H1 (cell line): ENCODE measurements around the gene SYNDIG1. TPM values are rescaled to one million over a fixed set of nuclear protein-coding genes. Genes with fewer than 3 reads are reported as not detected.

Source experiments
- CREB1 ChIP-seq: IDR thresholded peaks from 2 replicates; pipeline ENCODE4 v1.6.1; 2012; ENCODE audit warnings: inconsistent platforms
- TCF12 ChIP-seq: IDR thresholded peaks from 2 replicates; pipeline ENCODE4 v1.6.1; 2011; ENCODE audit warnings: low read depth, mild to moderate bottlenecking, low read length
- polyA plus RNA-seq, 7 experiments: library from polyadenylated mRNA; depleted of rRNA in 3 of 7; stranded (reverse) in 5 of 7; unstranded in 2 of 7; fragments of >200 nt in 5 of 7; fragments of 200-250 nt in 2 of 7; gene quantifications; 1 replicate in 5 of 7; 2 replicates in 1 of 7; 4 replicates in 1 of 7; pipeline versions ENCODE4 v1.2.1 to v1.2.3, GENCODE V29; 2011 to 2013; ENCODE audit warnings: missing spikeins in 2 of 7, mixed read lengths in 2 of 7
- total RNA-seq: library from RNA; stranded (reverse); fragmentation: NEBNext Ultra II Directional; extraction: Animal tissue kit (Norgen Biotek cat#: 25700); gene quantifications from 2 replicates; pipeline ENCODE4 v1.2.1, GENCODE V29; 2021

The SYNDIG1 gene
- total and polyA plus RNA-seq, 2 of the 8 experiments (the other 6 are each of a cell fraction or from before 2014, with no cell fraction given): 6.5 to 7.8 TPM

DNA sequence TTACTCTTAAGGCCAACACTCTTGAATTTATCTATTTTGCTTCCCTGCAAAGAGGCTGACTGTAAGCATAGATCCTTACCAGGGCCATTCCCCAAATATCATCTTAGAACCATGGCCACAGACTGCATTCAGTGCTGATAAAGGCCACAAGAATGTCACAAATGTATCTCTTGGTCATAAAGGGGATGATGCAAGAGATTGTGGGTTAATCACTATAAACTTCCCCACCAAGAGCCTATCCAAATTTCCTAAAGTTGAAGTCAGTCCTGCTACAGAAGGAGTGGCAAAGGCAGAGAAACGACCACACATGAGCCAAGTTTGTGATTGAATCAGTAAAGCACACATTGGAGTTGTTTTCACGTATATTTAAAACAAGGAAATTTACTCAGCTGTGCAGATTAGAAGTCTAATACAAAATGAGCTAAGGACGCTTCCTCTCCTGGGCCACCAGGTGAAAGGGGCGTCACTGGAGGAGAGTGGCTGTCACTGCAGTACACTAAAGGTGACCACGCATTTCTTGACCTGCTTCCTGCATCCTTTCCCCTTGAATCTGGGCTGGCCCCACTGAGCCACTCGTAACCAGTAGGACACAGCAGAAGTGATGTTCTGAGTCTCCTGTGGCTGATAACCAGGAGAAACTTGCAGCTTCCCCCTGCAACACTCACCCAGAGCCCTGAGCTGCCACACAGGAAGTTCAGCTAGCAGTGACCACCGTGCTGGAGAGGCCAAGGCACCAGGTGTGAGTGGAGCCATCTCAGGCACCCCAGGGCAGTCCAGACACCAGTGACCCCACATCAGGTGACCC, 181.9 kb downstream of the SYNDIG1 start (continued):
- TF ChIP-seq CREB1 (no peak), TCF12 (no peak)
